Hematopoietic multipotent progenitor cell treated with erythropoietin and hydrocortisone succinate and interleukin-3 and kit ligand, for 6 days (in vitro differentiated cells): Measurements from ENCODE around the gene NSDHL.
A peak's percentile ranks its signal among the peaks of the same experiment; 100 is the strongest.

Experiments used
- DNase-seq: peaks from one replicate; pipeline ENCODE4 v3.0.0-alpha.2; 2015

NSDHL gene

DNA sequence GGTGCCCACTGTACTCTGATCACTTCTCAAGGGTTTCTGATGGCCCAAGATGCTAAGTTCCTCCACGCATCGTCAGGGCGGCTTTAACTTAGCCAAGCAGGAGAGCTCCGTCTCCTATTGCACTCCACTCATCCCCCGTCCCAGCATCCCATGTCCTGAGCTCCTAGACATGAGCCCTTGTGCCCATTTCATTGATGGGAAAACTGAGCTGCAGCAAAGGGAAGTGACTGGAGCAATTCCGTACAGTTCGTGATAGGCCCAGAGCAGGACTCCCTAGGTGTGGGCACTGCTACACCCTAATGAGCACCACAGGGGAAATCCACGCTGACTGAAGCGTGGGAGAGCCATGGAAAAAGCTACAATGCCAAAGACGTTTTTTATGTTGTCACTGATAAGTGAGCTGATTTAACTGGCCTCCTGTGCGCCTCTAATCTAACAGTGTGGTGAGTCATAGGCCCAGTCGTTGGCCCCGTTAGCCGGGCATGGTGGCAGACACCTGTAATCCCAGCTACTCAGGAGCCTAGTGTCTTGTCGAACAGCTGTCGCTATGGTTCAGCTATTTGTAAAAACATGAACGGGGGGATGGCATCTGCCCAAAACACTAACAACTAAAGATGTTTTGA, 14.9 kb downstream of the NSDHL start:
- DNase-seq, result peak; percentile 21

DNA sequence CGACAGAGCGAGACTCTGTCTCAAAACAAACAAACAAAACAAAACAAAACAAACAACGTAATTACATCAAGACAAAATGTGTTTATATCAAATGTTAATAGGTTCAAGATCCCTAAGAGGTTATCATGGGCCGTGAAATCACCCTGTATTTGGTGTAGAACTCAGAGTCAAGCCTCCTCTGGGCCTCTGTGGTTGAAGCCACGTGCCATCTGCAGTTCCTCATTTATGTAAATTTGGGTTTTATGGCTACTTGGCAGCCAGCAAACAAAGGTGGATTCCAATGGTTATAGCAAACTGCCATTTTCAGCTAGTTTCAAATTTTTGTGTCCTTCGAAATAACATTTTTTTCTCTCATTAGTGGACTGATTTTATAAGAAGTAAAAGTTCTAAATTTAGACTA, 16.4 kb downstream of the NSDHL start:
- peak; percentile 27 for DNase-seq

DNA sequence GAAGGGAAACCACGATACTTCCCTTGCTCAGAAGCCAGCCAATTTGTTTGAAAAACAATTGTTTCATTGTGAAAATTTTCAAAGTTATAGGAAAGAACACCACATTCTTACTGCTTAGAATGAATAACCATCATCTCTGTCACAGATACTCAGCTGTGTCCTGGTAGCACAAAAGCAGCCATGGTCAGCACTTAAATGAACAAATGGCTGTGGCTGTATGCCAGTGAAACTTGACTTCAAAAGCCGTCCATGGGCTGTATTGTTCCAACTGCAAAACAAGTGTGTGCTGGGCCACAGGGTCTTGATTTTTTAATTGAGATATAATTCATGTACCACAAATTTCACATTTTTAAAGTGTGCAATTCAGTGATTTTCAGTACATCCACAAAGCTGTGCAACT, 19.6 kb downstream of the NSDHL start:
- DNase-seq, result no peak

DNA sequence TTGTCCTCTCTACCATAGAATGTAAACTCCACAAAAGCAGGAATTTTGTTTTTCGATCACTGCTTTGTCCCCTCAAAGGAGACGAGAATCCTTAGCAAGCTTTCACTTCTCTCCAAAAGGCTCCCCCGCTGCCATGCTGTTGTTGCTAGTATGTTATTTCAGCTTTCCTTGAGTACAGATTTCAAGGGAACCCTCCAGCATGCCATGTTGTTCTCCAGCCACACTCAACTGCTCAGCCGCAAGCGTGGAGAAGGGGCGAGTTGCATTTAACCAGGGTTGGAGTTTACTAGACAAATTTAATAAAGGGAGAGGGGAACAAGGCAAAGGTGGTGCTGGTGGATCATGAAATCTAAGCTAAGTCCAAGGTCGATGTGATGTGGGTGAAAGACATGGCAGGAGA, 23.1 kb downstream of the NSDHL start:
- DNase-seq, result no peak

DNA sequence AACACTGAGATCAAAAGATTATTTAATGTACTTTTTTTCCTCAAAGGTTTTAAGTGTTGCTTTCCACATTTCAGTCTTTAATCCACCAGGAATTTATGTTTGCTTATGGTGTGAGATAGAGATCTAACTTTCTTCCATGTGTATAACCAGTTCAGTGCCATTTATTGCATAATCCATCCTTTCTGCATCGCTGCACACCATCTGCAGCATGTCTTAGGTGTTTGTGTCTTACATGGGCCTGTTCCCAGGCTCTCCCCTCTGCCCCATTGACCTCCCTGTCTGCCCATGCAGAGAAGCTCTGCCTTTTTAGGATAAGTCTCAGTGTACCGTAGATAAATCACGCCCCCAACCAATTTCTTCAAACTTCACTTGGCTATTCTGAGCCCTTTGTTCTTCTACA, 30.3 kb downstream of the NSDHL start:
- no peak for DNase-seq

DNA sequence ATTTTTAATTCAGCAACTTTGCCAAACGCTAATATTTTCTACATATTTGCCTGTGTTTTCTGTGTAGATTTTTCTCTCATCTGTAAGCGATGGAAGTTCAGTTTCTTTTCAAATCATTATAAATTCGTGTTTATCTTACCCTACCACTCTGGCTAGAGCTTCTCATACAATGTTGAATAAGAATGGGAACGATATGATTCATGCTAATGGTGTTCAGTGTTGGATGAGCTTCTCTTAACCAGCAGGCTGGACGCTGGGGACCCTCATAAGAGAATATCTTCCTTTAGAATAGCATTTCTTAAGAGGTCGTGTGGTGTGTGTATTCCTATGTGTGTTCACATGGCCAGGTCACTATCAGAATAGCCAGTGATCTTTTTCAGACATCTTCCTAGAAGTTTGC, 31.0 kb downstream of the NSDHL start:
- DNase-seq, result no peak

DNA sequence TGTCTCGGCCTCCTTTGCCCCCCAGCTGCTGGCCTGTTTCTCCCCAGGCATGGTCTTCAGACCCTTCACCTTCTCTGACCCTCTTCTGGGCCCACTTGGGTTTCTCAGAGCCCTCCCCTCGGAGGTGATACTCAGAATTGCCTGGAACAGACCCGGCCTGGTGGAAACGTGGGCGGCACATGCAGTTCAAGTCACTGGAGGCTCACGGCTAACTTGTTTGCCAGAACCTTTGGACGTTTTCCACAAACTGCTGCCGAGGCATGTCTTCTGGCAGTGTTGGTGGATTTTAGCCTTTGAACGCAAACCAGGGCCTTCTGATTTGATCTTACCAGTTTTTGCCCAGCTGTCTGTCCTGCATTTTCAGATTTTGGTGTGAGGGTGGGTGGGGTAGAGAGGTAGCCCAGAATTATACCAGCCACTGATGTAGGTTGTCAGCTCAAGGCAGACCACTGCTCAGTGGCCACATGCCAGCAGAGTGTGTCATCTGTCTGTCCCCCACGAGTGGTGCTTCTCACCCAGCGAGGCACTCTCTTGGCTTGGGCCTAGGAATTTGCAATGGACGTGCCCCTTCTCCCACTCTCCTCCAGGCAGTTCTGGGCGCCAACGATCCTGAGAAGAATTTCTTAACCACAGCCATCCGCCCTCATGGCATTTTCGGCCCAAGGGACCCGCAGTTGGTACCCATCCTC, 34.5 kb downstream of the NSDHL start:
- no peak for DNase-seq

DNA sequence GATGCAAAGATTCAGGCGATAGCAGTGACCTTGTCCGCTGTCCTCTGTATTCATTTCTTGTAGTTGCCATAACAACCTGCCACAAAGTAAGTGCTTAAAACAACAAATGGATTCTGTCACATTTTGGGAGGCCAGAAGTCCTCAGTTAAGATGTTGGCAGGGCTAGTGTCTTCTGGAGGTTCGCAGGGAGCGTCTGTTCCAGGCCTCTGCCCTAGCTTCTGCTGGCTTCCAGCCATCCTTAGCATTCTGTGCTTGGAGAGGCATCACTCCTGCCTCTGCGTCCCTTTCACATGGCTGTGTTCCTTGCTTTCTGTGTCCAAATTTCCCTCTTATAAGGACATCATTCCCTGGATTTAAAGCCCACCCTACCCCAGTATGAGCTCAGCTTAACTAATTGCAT, 35.5 kb downstream of the NSDHL start:
- no peak for DNase-seq

DNA sequence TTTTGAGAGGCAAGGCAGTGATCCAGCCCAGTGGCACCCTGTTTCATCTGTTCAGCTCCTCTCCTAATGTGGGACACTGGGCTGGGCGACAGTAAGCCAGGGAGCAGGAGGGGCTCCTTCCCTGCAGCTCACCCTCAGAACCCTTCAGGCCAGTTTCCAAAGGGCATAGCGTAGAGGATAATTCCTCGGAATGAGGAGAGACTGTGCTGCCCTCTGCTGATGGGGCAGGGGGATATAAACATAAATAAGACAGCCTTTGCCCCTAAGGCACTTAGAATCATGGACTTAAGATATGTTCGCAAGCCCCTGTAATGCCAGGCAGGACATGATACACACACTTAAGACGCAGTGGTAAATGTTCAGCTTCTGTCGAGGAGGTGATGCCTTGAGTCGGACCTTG, 39.1 kb downstream of the NSDHL start:
- no peak for DNase-seq

DNA sequence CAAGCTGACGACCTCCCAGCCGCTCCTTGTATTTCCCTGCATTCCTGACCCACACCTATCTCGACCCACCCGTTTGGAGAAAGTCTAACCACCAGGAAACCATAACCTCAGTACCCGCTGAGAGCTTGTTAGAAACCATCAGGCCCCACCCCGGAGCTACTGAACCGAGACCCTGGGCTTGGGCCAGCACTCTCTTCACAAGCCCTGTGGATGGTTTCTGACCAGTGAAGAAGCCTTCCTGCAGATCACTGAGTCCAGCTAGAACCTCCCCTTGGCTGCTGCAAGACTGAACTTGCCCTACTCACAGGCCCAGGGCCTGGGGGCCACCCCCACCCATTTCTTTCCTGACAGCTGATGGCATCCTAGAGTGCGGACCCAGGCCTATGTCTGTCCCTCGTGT, 40.4 kb downstream of the NSDHL start:
- no peak for DNase-seq

DNA sequence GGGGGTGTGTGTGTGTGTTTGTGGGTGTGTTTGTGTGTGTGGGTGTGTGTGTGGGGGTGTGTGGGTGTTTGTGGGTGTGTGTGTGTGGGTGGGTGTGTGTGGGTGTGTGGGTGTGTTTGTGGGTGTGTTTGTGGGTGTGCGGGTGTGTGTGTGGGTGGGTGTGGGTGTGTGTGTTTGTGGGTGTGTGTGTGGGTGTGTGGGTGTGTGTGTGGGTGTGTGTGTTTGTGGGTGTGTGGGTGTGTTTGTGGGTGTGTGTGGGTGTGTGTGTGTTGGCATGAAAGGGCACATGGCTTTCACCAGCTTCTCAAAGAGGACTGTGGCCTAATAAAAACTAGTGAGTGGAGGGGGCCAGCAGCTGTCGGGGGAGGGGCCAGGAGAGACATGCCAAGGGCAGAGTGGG, 41.7 kb downstream of the NSDHL start:
- no peak for DNase-seq

DNA sequence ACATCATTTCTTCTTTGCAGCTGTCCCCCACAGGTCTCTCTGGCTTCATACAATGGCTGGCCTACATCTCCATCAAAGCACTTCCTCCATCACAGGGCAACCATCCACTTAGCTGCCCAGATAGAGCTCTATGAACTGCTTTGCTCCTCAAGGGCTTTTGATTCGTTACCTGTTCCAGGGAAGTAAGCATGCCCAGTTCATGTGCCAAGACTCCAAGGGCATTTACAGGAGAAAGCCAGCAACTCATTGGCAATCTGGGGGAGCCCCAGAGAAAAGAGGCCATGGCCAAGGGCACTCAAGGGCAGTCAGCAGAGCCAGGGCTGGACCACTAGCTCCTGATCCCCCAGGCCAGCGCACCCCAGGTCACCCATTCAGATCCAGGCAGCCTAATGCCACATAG, 42.5 kb downstream of the NSDHL start:
- no peak for DNase-seq

DNA sequence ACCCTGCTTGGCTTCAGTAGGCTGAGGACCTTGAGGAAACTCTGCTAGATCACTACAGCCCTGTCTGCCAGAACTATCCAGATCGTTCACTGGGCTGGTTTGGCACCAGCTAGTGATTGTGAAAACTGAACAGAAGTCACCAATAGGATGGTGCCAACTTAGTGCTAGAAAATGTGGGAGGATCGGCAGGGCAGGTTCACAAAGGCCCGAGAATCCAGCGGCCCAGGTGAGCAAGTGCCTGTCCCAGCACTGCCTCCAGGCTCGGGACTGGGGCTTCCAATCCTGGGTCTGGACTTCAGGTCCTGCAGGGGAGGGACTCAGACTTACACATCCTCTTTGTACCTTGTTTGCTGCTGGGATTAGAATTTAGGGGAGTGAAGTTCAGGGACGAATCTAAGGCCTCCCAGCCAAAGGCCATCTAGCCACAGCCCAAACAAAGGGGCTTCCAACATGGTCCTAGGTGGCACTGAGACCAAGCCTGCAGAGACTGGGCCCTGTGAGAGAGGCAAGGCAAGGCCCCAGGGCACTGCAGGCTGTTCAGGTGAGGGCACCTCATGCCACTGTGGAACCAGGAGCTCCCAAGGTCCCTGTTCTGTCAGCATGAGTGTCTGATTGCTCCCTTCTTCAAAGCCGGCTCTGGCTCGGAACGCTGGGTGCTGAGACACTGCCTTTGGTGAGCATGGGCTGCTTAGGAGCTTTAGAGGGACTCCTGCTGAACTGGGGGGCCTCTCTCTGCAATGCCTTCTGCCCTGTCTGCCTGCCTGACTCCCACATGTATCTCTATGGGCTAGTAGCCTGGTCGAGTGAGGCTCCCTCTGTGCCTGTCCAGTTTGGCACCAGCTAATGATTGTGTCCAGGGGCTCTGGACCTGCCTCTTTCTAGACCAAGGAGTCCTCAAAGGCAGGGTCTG, 46.3 kb downstream of the NSDHL start:
- DNase-seq, result no peak

DNA sequence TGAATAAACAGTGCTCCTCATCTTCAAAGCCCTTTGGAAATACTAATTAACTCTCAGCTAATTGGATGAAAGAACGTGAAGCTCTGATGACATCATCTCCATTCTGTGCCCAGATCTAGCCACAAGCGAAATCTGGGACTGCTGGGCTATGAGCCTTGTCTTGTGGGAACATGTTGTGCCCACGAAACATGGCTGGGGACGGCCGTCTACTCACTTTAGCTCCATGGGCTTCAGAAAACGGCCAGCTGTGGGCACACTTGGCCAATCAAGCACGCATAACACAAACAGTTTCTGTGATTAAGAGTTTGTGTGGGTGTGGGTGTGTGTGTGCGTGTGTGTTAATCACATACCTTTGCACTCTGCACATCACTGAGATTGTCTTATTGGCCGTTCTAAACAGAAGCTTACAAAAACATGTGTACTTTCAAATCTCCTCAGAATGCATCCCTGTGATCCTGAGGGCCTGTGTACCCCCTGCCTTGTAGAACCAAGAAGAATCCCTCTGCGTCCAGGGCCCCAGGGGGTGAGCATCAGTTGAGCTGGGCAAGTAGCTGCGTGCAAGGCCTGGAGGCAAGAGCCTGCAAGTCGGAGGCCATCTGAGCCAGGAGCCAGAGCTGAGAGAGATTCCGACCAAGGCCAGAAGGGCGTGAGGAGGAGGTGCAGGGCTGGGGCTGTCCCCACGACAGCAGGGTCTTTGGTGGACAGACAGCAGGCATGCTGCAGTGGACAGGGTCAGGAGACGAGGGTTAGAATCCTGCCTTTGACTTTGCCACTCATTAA, 48.3 kb downstream of the NSDHL start:
- no peak for DNase-seq

DNA sequence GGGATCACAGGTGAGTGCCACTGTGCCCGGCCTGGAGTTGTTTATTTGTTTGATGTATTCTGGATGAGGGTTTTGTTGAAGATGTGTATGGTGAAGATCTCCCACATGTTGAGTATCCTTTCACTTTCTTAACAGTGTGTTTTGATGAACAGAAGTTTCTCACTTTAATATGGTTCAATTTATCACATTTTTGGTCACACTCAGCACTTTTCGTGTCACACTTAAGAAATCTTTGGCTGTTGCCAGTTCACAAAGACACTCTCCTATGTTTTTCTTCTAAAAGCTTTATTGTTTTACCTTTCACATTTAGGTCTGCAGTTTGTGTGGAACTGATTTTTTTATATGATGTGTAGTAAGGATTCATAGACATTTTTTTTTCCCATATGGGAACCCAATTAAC, 50.4 kb downstream of the NSDHL start:
- DNase-seq, result no peak

DNA sequence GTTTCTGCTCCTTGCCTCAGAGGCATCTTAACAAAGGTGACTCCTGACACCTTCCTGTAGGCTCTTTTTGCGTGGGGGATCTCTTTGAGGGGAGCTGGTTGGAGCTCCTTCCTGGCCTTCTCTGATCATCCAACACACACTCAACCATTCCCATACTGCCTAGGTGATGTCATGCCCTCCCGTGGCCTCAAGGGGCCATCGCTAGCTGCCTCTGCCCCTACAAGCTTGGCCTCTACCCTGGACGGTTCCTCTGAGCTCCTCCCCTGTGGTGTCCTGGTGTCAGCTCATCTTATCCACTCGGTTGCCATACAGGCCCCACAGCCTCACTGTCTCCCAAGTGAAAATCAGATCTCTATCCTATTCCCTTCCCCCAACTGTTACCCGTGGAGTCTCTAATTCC, 53.3 kb downstream of the NSDHL start:
- no peak for DNase-seq

DNA sequence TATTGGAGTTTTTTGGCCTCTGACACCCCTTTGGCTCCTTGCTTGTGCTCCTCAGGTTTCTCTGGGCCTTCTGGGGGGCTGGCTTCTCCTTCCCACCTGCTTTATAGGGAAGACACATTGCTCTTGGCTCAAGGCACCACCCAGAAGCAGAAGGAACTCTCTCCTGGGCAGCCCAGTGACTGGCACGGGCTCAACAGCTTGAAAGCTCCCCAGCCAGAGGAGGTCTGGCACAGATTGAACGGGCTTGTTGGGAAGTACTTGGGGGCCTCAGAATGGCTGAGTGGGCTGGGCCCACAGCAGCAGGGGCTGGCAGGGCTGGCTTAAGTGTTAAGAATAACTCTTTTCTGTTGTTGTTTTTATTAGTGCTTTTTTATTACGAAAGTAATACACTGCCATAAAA, 55.9 kb downstream of the NSDHL start:
- no peak for DNase-seq

DNA sequence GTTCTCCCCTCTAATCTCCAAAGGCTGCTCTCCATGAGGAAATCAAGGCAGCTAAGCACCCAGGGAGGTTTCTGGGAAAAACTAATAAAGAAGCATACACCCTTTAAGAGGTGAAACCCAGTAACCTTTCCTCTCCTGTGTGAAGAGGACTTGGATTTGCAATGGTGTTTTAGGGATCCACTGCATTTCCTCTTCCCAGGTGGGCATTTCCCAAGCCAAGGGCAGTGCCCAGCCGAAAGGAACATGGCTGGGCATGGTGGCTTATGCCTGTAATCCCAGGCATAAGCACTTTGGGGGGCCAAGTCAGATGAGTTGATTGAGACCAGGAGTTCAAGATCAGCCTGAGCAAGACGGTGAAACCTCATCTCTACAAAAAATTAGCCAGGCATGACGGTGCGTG, 61.6 kb downstream of the NSDHL start:
- DNase-seq, result no peak

DNA sequence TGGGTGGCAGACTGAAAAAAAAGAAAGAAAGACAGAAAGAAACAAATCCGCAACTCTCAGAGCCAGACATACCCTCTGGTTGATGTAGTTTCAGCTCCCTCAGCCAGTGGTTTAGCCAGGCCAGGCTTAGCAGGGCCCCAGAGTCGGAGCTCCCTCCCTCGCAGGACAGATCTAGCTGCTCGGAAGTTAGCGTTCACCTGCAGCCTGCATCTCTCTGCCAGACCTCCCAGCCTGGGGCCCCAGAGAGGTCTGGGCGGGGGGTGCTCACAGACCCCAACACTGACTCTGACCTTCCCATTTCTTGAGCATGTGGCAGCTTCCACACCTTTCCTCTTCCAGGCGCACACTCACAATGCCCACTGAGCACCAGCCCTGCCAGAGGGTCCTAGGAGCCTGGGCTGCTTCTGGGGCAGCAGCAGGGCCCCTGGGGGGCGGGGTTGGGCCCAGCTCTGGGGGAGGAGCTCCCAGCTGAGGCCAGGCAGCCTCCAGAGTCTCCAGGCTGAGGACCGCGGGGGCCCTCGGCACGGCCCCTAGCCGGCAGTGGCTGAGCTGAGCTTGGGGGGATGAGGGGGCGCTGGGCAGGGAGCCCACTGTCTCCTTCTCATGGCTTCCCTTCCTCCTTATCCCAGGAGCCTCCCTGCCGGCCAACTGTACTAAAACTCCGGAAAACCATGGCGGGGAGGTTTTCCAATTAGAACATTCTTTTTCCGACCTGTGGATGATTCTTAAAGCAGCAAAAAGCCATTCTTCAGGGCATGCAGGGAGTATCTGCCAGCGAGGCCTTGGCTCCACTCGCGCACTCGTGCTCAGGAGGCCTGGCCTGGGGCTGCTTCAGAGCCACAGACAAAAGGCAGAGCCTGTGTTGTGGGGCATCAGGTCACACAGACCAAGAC, 62.4 kb downstream of the NSDHL start:
- no peak for DNase-seq

DNA sequence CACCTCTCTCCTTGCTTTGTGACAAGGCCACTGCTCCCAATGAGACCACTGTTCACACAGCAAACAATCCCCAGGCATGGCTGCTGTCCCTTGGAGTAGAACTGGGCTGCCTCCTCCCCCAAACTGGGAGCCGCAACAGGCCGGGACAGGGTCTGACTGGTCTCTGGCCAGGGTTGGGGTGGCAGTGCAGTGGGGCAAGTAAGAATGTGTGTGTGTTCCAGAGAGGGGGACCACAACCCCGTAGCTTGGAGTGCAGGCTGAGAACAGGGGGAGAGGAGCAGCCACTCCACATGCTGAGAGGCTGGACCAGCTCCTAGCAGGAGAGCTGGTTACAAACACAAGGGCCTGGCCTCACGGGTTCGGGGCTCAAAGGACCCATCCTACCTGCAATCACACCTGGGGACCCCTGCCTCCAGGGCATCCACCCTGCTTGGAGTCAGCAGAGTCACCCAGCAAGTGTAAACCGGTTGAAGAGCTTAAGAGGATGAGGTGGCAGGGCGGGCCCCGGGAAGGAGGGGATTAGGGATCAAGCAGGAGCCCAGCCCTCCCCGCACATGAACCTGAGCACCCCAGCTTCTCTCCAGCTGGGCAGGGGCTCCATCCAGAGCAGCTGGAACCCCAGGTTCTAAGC, 63.2 kb downstream of the NSDHL start:
- no peak for DNase-seq

DNA sequence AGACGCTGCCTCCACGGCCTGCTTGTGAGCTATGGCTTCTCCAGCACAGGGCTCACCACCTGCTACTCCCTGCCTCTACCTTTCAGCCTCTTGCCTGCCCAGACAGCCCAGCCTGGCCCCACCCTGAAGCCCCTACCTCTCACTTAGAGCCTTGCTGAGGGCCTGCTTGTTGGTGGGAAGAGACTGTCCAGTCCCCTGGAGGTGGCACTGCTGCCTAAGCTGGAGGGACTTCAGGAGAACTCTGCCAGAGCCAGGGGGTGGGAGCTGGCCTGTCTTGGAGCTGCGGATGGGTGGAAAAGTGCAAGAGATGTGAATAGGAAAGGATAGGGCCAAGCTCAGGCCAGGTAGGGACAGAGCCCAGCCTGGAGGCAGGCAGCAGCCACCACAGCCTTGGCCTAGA, 64.3 kb downstream of the NSDHL start:
- DNase-seq, result no peak
